Vagina (tissue), 2 donors: ENCODE data around the gene TDG.

Experiments
- CTCF ChIP-seq, 3 experiments: fragments of 450-650 bp in 2 of 3; fragments of 200-600 bp in 1 of 3; sonication (generic) in 1 of 3; IDR thresholded peaks; one replicate each; pipeline ENCODE4 v1.5.1; 2017 to 2019; ENCODE audit warnings: antibody characterized with exemption in 3 of 3, mild to moderate bottlenecking in 2 of 3, moderate library complexity in 2 of 3
- POLR2A ChIP-seq, 2 donors: fragments of 450-650 bp; IDR thresholded peaks; one replicate each; pipeline ENCODE4 v1.6.1; 2017; ENCODE audit warnings: antibody characterized with exemption in 2 of 2, mild to moderate bottlenecking in 2 of 2, moderate library complexity in 2 of 2

DNA sequence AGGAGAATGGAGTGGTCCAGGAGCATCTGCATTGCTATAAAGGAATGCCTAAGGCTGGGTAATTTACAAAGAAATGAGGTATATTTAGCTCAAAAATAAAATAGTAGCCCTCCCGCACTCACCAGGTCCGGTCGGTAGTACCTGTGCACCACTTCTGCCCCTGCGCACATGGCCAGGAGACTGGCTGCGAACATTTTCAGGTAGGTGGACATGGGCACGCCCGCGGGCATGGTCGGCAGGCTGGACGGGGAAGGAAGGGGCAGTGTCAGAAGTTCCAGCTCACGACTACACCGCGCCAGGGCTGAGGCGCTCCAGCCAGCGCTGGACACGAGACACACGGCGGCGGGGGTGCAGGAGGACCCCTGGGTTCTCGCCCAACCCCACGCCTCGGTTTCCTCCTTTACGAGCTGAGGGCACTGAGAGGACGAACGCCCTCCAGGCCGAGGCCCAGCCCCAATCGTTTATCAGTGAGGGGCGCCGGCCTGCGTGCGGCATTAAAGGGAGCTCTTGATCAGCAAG is 9.1 kb upstream of the TDG start:
- TF ChIP-seq CTCF (IDR thresholded peaks at IDR 0.05) (no peak), POLR2A (IDR thresholded peaks at IDR 0.05) (no peak)
